ENCODE data around the gene LIME1.

- no peak for TF ChIP-seq CREB1 (CRISPR knock-in tag; IDR thresholded peaks at IDR 0.05)
- TF ChIP-seq, protein P1, sequence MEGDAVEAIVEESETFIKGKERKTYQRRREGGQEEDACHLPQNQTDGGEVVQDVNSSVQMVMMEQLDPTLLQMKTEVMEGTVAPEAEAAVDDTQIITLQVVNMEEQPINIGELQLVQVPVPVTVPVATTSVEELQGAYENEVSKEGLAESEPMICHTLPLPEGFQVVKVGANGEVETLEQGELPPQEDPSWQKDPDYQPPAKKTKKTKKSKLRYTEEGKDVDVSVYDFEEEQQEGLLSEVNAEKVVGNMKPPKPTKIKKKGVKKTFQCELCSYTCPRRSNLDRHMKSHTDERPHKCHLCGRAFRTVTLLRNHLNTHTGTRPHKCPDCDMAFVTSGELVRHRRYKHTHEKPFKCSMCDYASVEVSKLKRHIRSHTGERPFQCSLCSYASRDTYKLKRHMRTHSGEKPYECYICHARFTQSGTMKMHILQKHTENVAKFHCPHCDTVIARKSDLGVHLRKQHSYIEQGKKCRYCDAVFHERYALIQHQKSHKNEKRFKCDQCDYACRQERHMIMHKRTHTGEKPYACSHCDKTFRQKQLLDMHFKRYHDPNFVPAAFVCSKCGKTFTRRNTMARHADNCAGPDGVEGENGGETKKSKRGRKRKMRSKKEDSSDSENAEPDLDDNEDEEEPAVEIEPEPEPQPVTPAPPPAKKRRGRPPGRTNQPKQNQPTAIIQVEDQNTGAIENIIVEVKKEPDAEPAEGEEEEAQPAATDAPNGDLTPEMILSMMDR (IDR thresholded peaks at IDR 0.05) = no peak
- TF ChIP-seq, protein P2, sequence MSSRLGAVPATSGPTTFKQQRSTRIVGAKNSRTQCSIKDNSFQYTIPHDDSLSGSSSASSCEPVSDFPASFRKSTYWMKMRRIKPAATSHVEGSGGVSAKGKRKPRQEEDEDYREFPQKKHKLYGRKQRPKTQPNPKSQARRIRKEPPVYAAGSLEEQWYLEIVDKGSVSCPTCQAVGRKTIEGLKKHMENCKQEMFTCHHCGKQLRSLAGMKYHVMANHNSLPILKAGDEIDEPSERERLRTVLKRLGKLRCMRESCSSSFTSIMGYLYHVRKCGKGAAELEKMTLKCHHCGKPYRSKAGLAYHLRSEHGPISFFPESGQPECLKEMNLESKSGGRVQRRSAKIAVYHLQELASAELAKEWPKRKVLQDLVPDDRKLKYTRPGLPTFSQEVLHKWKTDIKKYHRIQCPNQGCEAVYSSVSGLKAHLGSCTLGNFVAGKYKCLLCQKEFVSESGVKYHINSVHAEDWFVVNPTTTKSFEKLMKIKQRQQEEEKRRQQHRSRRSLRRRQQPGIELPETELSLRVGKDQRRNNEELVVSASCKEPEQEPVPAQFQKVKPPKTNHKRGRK (CRISPR knock-in tag; IDR thresholded peaks at IDR 0.05; ENCODE audit: borderline replicate concordance) = no peak
- TF ChIP-seq FOXK1 (CRISPR knock-in tag; IDR thresholded peaks at IDR 0.05) = no peak
- no peak for TF ChIP-seq IRF1 (CRISPR knock-in tag; IDR thresholded peaks at IDR 0.05)
- TF ChIP-seq, protein P3, sequence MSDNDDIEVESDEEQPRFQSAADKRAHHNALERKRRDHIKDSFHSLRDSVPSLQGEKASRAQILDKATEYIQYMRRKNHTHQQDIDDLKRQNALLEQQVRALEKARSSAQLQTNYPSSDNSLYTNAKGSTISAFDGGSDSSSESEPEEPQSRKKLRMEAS (CRISPR knock-in tag; IDR thresholded peaks at IDR 0.05) = no peak
- TF ChIP-seq ATF1 (CRISPR knock-in tag; IDR thresholded peaks at IDR 0.05) = no peak
- TF ChIP-seq ZBTB43 (CRISPR knock-in tag; IDR thresholded peaks at IDR 0.05) = no peak
- TF ChIP-seq FOXP1 (CRISPR knock-in tag; IDR thresholded peaks at IDR 0.05; ENCODE audit: borderline replicate concordance) = no peak
Measured at GRCh38 chr20:63769891-63770474, 33.5 kb downstream of the LIME1 start.

Measured in WTC11 (cell line).